Amniotic stem cell (primary cell): ENCODE measurements around the gene NKIRAS1.
"Not testable (repeated sequence)": the region's sequence is repeated elsewhere in the genome, so short reads cannot be mapped to it uniquely, and the experiment has no call there.

Experiments used
- DNase-seq: peaks from one replicate; lab custom pipeline; 2025; lab: John Stamatoyannopoulos, UW

Gene NKIRAS1

DNA sequence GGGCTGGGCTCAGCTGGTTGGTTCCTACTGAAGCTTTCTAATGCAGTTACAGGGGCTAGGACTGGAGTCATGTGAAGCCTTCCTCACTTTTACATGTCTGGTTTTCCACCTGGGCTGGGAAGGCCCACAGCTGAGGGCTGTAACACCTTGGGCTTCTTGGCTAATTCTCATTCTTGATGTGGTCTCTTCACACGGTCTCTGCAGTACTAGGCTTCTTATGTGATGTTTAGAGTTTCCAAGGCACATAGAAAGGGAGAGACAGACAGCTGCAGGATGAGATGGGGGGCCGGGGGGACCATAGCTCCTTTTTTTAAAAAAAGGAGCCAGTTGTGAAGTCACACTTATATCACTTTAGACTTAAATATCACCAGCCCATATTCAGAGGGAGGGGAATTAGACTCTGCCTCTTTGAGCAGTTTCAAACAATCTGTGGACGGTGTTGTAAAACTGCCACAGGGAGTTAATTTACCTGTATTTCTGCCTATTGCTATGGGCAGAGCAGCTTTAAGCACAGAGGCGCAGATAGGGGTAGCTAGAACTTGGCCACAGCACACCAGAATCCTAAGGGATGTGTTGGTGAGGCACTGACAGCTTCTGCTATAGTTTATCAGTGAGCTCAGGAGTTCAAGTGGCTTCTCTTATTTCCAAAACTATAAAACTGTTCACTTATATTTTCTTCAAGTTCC, 46.7 kb downstream of the NKIRAS1 start:
- DNase-seq = no peak

DNA sequence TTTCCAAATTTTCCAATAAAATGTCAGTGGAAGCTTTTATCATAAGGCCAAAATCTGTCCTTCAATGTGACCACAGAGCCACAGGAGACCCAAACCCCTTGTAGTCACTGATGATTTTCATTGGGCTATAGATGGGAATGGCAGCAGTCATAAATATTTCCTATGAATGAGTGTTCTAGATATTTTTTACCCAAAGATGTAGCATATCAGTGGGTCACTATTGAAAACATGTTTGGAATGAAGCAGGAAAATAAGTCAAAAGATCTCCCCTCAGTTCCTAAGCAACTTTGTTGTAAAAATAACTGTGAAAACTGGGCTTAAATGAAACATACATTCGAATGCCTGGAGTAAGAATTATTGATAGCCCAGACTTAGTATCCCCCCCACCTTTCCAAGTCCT, 49.0 kb downstream of the NKIRAS1 start:
- DNase-seq = no peak

GRCh38 chr3:23867400-23867799, 49.4 kb downstream of the NKIRAS1 start:
- DNase-seq = no peak

- DNase-seq = no peak
Observed at GRCh38 chr3:23865595-23866396, 51.0 kb downstream of the NKIRAS1 start.

DNA sequence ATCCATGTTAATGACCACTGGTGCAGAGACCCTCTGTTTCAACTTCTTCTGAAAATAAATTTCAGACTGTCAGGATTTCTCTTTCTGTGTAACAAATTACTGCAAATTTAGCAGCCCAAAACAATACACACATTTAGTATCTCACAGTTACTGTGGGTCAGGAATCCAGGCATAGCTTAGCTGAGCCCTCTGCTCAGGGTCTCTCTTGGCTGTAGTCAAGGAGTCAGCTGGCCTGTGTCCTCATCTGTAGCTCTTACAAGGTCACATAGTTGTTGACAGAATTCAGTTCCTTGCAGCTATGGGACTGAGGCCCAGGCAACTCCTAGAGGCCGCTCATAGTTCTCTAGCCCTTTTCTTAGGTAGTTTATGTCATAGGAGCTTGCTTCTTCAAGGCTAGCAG, 51.9 kb downstream of the NKIRAS1 start:
- DNase-seq = no peak

- DNase-seq = no peak
Observed at GRCh38 chr3:23863060-23863459, 53.7 kb downstream of the NKIRAS1 start.

- no peak for DNase-seq
Observed at GRCh38 chr3:23861689-23862088, 55.1 kb downstream of the NKIRAS1 start.

DNA sequence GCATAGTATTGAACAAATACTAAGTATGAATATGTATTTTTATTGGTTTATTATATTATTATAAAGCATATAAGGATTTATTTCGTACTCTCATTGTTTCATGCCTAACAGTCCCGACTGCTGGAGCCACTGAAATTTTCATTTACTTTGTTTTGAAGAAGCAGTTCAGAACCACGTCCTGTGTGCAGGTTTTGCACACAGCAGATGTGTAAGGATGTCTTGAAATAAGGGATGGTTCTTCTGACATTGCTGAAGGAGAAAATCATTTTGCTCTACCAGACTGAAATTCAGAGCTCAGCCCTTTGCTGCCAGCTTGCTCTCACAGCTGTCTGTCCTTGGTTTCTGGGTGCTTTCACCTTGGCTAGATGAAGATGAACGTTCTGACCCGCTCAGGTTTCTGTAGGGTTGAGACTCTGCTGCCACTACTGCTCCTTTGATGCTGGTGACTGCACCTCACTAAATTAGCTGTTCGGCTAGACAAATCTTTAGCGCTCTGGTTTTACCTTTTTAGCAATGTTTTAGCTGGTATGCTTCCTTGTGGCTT, 56.9 kb downstream of the NKIRAS1 start:
- no peak for DNase-seq

GRCh38 chr3:23859012-23859743, 57.6 kb downstream of the NKIRAS1 start:
- no peak for DNase-seq

- no peak for DNase-seq
Observed at GRCh38 chr3:23856286-23856685, 60.5 kb downstream of the NKIRAS1 start.

DNA sequence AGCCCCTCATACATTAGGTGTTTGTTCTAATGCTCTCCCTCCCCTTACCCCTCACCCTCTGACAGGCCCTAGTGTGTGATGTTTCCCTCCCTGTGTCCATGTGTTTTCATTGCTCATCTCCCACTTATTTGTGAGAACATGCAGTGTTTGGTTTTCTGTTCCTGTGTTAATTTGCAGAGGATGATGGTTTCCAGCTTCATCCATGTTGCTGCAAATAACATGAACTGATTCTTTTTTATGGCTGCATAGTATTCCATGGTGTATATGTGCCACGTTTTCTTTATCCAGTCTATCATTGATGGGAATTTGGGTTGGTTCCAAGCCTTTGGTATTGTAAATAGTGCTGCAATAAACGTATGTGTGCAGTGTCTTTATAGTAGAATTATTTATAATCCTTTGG, 67.3 kb downstream of the NKIRAS1 start:
- not testable (repeated sequence) for DNase-seq

GRCh38 chr3:23845326-23846216, 71.2 kb downstream of the NKIRAS1 start:
- no peak for DNase-seq

GRCh38 chr3:23843869-23844268, 72.9 kb downstream of the NKIRAS1 start:
- DNase-seq = no peak
